ENCODE measurements around the gene SEZ6L.

SEZ6L gene

GRCh38 chr22:26360169-26360885 is 191.1 kb downstream of the SEZ6L start:
- Histone ChIP-seq H3K4me1 (ENCODE audit: low read depth, poor library complexity, severe bottlenecking) (peaks cover 10% of the 10 kb centered on the region), H3K4me3 (IDR thresholded peaks at IDR 0.05; ENCODE audit: insufficient read depth, low read depth, low read length) (no peak overlapping the region), H3K79me2 (ENCODE audit: insufficient read depth, low read depth) (no peaks in the 10 kb centered on the region), H3K9ac (no peak overlapping the region), H3K4me2 (peak overlapping the region; percentile 59), H4K20me1 (ENCODE audit: insufficient read depth) (no peaks in the 10 kb centered on the region), H2AFZ (ENCODE audit: low read depth) (peak overlapping the region; percentile 64), H3K27me3 (ENCODE audit: insufficient read depth, low read depth) (peaks cover 5% of the 10 kb centered on the region; the same call in 1 of the 2 replicates), H3K27ac (no peak overlapping the region), H3K36me3 (ENCODE audit: insufficient read depth) (no peaks in the 10 kb centered on the region)
- TF ChIP-seq CTCF (conservative IDR thresholded peaks at IDR 0.05; ENCODE audit: low read depth, low read length): peak; percentile 94

- Histone ChIP-seq H3K4me3 (IDR thresholded peaks at IDR 0.05; ENCODE audit: insufficient read depth, low read depth, low read length) (no peak overlapping the region), H2AFZ (ENCODE audit: low read depth) (no peak overlapping the region), H3K4me1 (ENCODE audit: low read depth, poor library complexity, severe bottlenecking) (peaks cover 10% of the 10 kb centered on the region), H3K27me3 (ENCODE audit: insufficient read depth, low read depth) (peaks cover 5% of the 10 kb centered on the region; the same call in 1 of the 2 replicates), H3K9ac (no peak overlapping the region), H3K36me3 (ENCODE audit: insufficient read depth) (no peaks in the 10 kb centered on the region), H3K79me2 (ENCODE audit: insufficient read depth, low read depth) (no peaks in the 10 kb centered on the region), H4K20me1 (ENCODE audit: insufficient read depth) (no peaks in the 10 kb centered on the region), H3K4me2 (no peak overlapping the region), H3K27ac (no peak overlapping the region)
- no peak for TF ChIP-seq CTCF (conservative IDR thresholded peaks at IDR 0.05; ENCODE audit: low read depth, low read length)
These were observed 193.2 kb downstream of the SEZ6L start for GRCh38 chr22:26362471-26362870.

- H2AFZ ChIP-seq (ENCODE audit: low read depth): no peak overlapping the region
- H3K36me3 ChIP-seq (ENCODE audit: insufficient read depth): no peaks in the 10 kb centered on the region
- no peaks in the 10 kb centered on the region for H4K20me1 ChIP-seq (ENCODE audit: insufficient read depth)
- H3K27me3 ChIP-seq (ENCODE audit: insufficient read depth, low read depth): peaks cover 5% of the 10 kb centered on the region; the same call in 1 of the 2 replicates
- no peaks in the 10 kb centered on the region for H3K79me2 ChIP-seq (ENCODE audit: insufficient read depth, low read depth)
- TF ChIP-seq CTCF (conservative IDR thresholded peaks at IDR 0.05; ENCODE audit: low read depth, low read length): peak; percentile 78
- no peak overlapping the region for H3K4me3 ChIP-seq (IDR thresholded peaks at IDR 0.05; ENCODE audit: insufficient read depth, low read depth, low read length)
- no peak overlapping the region for H3K9ac ChIP-seq
- H3K4me2 ChIP-seq: no peak overlapping the region
- H3K4me1 ChIP-seq (ENCODE audit: low read depth, poor library complexity, severe bottlenecking): peaks cover 10% of the 10 kb centered on the region
- H3K27ac ChIP-seq: no peak overlapping the region
These were observed 195.1 kb downstream of the SEZ6L start for GRCh38 chr22:26364066-26365015.

GRCh38 chr22:26367402-26368245 is 198.4 kb downstream of the SEZ6L start:
- no peak overlapping the region for H3K9ac ChIP-seq

More at GRCh38 chr22:26367402-26368245, 198.4 kb downstream of the SEZ6L start:
- Histone ChIP-seq H3K27ac (no peak overlapping the region), H3K27me3 (ENCODE audit: insufficient read depth, low read depth) (peaks cover 1% of the 10 kb centered on the region; the same call in 1 of the 2 replicates), H3K4me1 (ENCODE audit: low read depth, poor library complexity, severe bottlenecking) (no peaks in the 10 kb centered on the region), H3K4me3 (IDR thresholded peaks at IDR 0.05; ENCODE audit: insufficient read depth, low read depth, low read length) (no peak overlapping the region), H3K36me3 (ENCODE audit: insufficient read depth) (no peaks in the 10 kb centered on the region), H3K4me2 (no peak overlapping the region), H3K79me2 (ENCODE audit: insufficient read depth, low read depth) (no peaks in the 10 kb centered on the region), H4K20me1 (ENCODE audit: insufficient read depth) (no peaks in the 10 kb centered on the region), H2AFZ (ENCODE audit: low read depth) (no peak overlapping the region)
- peak; percentile 96 for TF ChIP-seq CTCF (conservative IDR thresholded peaks at IDR 0.05; ENCODE audit: low read depth, low read length)

All from KMS-11 (cell line).